IMR-90 (cell line): ENCODE results near the gene GDF15. TPM values are rescaled to one million over a fixed set of nuclear protein-coding genes. Genes with fewer than 3 reads are reported as not detected.

Experiments used
- ATAC-seq: fragments of 200-7000 bp; cut with Tn5 transposase; 2 replicates; pipeline ENCODE4 v1.9.1; 2020; ENCODE audit warnings: low read depth, mild to moderate bottlenecking, moderate library complexity
- BruUV-seq: library from RNA; stranded (reverse); fragments of 400-500 nt; replicated peaks from 2 replicates; lab custom pipeline; 2021; lab: Mats Ljungman, UMichigan
- CTCF ChIA-PET: fragments of 300-600 bp; formaldehyde crosslinking; extraction: SDS; loops from one replicate; lab custom pipeline; 2021; ENCODE audit warnings: antibody characterized with exemption; lab: Yijun Ruan, JAX
- POLR2A ChIA-PET: fragments of 300-600 bp; sonication (Branson Sonifier 250); formaldehyde crosslinking; loops from one replicate; lab custom pipeline; 2022; ENCODE audit warnings: antibody characterized with exemption; ENCODE audit not compliant: unreplicated experiment; lab: Charles Lee
- DNase-seq: peaks from one replicate; pipeline ENCODE4 v3.0.0; 2013
- H2AFZ ChIP-seq: replicated peaks from 2 replicates; pipeline ENCODE3; 2013; ENCODE audit warnings: low read length, mild to moderate bottlenecking; ENCODE audit not compliant: poor library complexity
- H2AK5ac ChIP-seq: 2 replicates; pipeline ENCODE4 v1.6.1; 2013; ENCODE audit warnings: low read depth, low read length, inconsistent platforms
- H2AK9ac ChIP-seq: replicated peaks from 2 replicates; pipeline ENCODE3; 2013; ENCODE audit warnings: mild to moderate bottlenecking, low read depth, low read length, moderate library complexity; ENCODE audit not compliant: poor library complexity
- H2BK120ac ChIP-seq: 2 replicates; pipeline ENCODE4 v1.6.1; 2013; ENCODE audit warnings: low read depth, low read length, inconsistent platforms
- H2BK15ac ChIP-seq: 3 replicates; pipeline ENCODE4 v1.6.1; 2013; ENCODE audit warnings: low read depth, low read length, inconsistent platforms
- H2BK20ac ChIP-seq: 2 replicates; pipeline ENCODE4 v1.6.1; 2013; ENCODE audit warnings: low read depth, mild to moderate bottlenecking, inconsistent platforms, low read length, moderate library complexity
- H2BK5ac ChIP-seq: 2 replicates; pipeline ENCODE4 v1.6.1; 2013; ENCODE audit warnings: mild to moderate bottlenecking, low read depth, low read length, inconsistent platforms; ENCODE audit not compliant: poor library complexity, severe bottlenecking
- H3K14ac ChIP-seq: replicated peaks from 2 replicates; pipeline ENCODE4 v1.6.1; 2013; ENCODE audit warnings: low read depth, low read length, inconsistent platforms
- H3K18ac ChIP-seq: 2 replicates; pipeline ENCODE4 v1.6.1; 2013; ENCODE audit warnings: low read depth, low read length, control low read depth
- H3K23ac ChIP-seq: 2 replicates; pipeline ENCODE4 v1.6.1; 2013; ENCODE audit warnings: low read depth, low read length, inconsistent platforms
- H3K27ac ChIP-seq: 2 replicates; pipeline ENCODE4 v1.5.1; 2013; ENCODE audit warnings: mild to moderate bottlenecking, control low read depth, low read length; ENCODE audit not compliant: insufficient read depth
- H3K27me3 ChIP-seq: 2 replicates; pipeline ENCODE4 v1.6.1; 2013; ENCODE audit warnings: low read length; ENCODE audit not compliant: control insufficient read depth, insufficient read depth
- H3K36me3 ChIP-seq: 2 replicates; pipeline ENCODE4 v1.6.1; 2013; ENCODE audit warnings: low read length, mixed read lengths; ENCODE audit not compliant: control insufficient read depth, insufficient read depth
- H3K4ac ChIP-seq: 2 replicates; pipeline ENCODE4 v1.6.1; 2013; ENCODE audit warnings: low read depth, low read length, inconsistent platforms
- H3K4me1 ChIP-seq: 2 replicates; pipeline ENCODE4 v1.6.1; 2013; ENCODE audit warnings: low read length, mixed read lengths; ENCODE audit not compliant: control insufficient read depth, insufficient read depth
- H3K4me2 ChIP-seq: 2 replicates; pipeline ENCODE4 v1.6.1; 2013; ENCODE audit warnings: low read depth, mild to moderate bottlenecking, control low read depth, low read length, moderate library complexity
- H3K4me3 ChIP-seq: 2 replicates; pipeline ENCODE4 v1.5.1; 2013; ENCODE audit warnings: low read depth, mild to moderate bottlenecking, control low read depth, low read length, moderate library complexity; ENCODE audit not compliant: insufficient read depth
- H3K56ac ChIP-seq: 2 replicates; pipeline ENCODE4 v1.6.1; 2013; ENCODE audit warnings: low read length, inconsistent platforms; ENCODE audit not compliant: insufficient read depth; ENCODE audit errors: extremely low read depth
- H3K79me1 ChIP-seq, 2 experiments: 2 replicates each; pipeline ENCODE4 v1.6.1; 2013; ENCODE audit warnings: low read length in 2 of 2, inconsistent platforms in 1 of 2, low read depth in 1 of 2
- H3K9ac ChIP-seq: 2 replicates; pipeline ENCODE4 v1.6.1; 2013; ENCODE audit warnings: low read depth, low read length, control low read depth
- H3K9me1 ChIP-seq: 2 replicates; pipeline ENCODE4 v1.6.1; 2013; ENCODE audit warnings: low read length, inconsistent platforms; ENCODE audit not compliant: insufficient read depth
- H3K9me3 ChIP-seq: 2 replicates; pipeline ENCODE4 v1.6.1; 2013; ENCODE audit warnings: low read length; ENCODE audit not compliant: control insufficient read depth, insufficient read depth
- H4K20me1 ChIP-seq: 2 replicates; pipeline ENCODE4 v1.6.1; 2013; ENCODE audit warnings: low read length, inconsistent platforms; ENCODE audit not compliant: insufficient read depth
- H4K5ac ChIP-seq: 2 replicates; pipeline ENCODE4 v1.6.1; 2013; ENCODE audit warnings: mild to moderate bottlenecking, low read depth, low read length, control low read depth
- H4K8ac ChIP-seq, 2 experiments: 2 replicates each; pipeline ENCODE4 v1.6.1; 2013; ENCODE audit warnings: low read depth in 2 of 2, low read length in 2 of 2, control low read depth in 1 of 2, inconsistent platforms in 1 of 2
- H4K91ac ChIP-seq: 2 replicates; pipeline ENCODE4 v1.6.1; 2013; ENCODE audit warnings: low read depth, low read length, inconsistent platforms; ENCODE audit not compliant: insufficient read depth
- BHLHE40 ChIP-seq: fragments of 150-350 bp; IDR thresholded peaks from 2 replicates; pipeline ENCODE4 v1.6.1; 2016; ENCODE audit warnings: mild to moderate bottlenecking, low read depth, low read length
- CEBPB ChIP-seq: IDR thresholded peaks from 2 replicates; pipeline ENCODE4 v1.6.1; 2012; ENCODE audit warnings: low read depth, low read length, improper control_type of control experiment
- CHD1 ChIP-seq: IDR thresholded peaks from 2 replicates; pipeline ENCODE4 v1.6.1; 2012; ENCODE audit warnings: low read depth, low read length, improper control_type of control experiment
- CTCF ChIP-seq: conservative IDR thresholded peaks from 2 replicates; pipeline ENCODE4 v1.5.1; 2012; ENCODE audit warnings: mild to moderate bottlenecking, low read depth, low read length, improper control_type of control experiment
- ELK1 ChIP-seq: fragments of 150-350 bp; IDR thresholded peaks from 2 replicates; pipeline ENCODE4 v1.6.1; 2016; ENCODE audit warnings: low read depth, mild to moderate bottlenecking, low read length, moderate library complexity, borderline replicate concordance
- FOS ChIP-seq: fragments of 150-350 bp; IDR thresholded peaks from 2 replicates; pipeline ENCODE4 v1.6.1; 2016; ENCODE audit warnings: low read depth, low read length
- MAFK ChIP-seq: IDR thresholded peaks from 2 replicates; pipeline ENCODE4 v1.6.1; 2012; ENCODE audit warnings: low read depth, low read length, improper control_type of control experiment
- MAZ ChIP-seq: IDR thresholded peaks from 2 replicates; pipeline ENCODE4 v1.6.1; 2012; ENCODE audit warnings: low read depth, mild to moderate bottlenecking, low read length, improper control_type of control experiment, moderate library complexity, borderline replicate concordance
- MXI1 ChIP-seq: IDR thresholded peaks from 2 replicates; pipeline ENCODE4 v1.6.1; 2012; ENCODE audit warnings: low read depth, mild to moderate bottlenecking, low read length, moderate library complexity, borderline replicate concordance
- NFE2L2 ChIP-seq: fragments of 150-350 bp; IDR thresholded peaks from 2 replicates; pipeline ENCODE4 v1.6.1; 2016; ENCODE audit warnings: low read depth, mild to moderate bottlenecking, low read length
- POLR2A ChIP-seq: IDR thresholded peaks from 2 replicates; pipeline ENCODE4 v1.6.1; 2012; ENCODE audit warnings: mild to moderate bottlenecking, low read depth, low read length
- RAD21 ChIP-seq: IDR thresholded peaks from 2 replicates; pipeline ENCODE4 v1.6.1; 2012; ENCODE audit warnings: low read length, improper control_type of control experiment
- RCOR1 ChIP-seq: IDR thresholded peaks from 2 replicates; pipeline ENCODE4 v1.6.1; 2012; ENCODE audit warnings: mild to moderate bottlenecking, low read length, improper control_type of control experiment; ENCODE audit not compliant: insufficient replicate concordance
- RFX5 ChIP-seq: IDR thresholded peaks from 2 replicates; pipeline ENCODE4 v1.8.0; 2012; ENCODE audit warnings: low read depth, mild to moderate bottlenecking, low read length, moderate library complexity
- SMC3 ChIP-seq: fragments of 150-350 bp; IDR thresholded peaks from 2 replicates; pipeline ENCODE4 v1.6.1; 2016; ENCODE audit warnings: low read depth, mild to moderate bottlenecking, antibody characterized with exemption, low read length, moderate library complexity
- USF2 ChIP-seq: fragments of 150-350 bp; IDR thresholded peaks from 2 replicates; pipeline ENCODE4 v1.6.1; 2017; ENCODE audit warnings: mild to moderate bottlenecking, antibody characterized with exemption, low read length, low read depth
- WGBS, 2 experiments: methylation state at CpG; one replicate each; pipeline versions ENCODE4 v1.1.5 to v1.1.7; 2013; ENCODE audit warnings: missing lambda C conversion rate in 2 of 2; ENCODE audit not compliant: insufficient read length in 1 of 2; ENCODE audit errors: extremely low coverage in 2 of 2; 5-methylcytosine and 5-hydroxymethylcytosine counted together
- dilution Hi-C: fragments of 300-500 bp; cut with HindIII; formaldehyde crosslinking; loops from one replicate; pipeline ENCODE4 v1.14.3; 2018; ENCODE audit warnings: low sequenced_read_pairs; ENCODE audit not compliant: unreplicated experiment
- in situ Hi-C: fragments of 300-500 bp; cut with MboI; formaldehyde crosslinking; loops from 3 replicates; pipeline ENCODE4 v1.14.3; 2019; ENCODE audit warnings: low sequenced_read_pairs, inconsistent platforms, mixed read lengths
- intact Hi-C: fragments of 100-400 bp; cut with micrococcal nuclease; formaldehyde crosslinking; loops from 2 replicates; pipeline ENCODE4 v1.10.0; 2022
- polyA plus RNA-seq, 3 experiments: library from polyadenylated mRNA; depleted of rRNA; stranded (reverse); fragments of >200 nt; gene quantifications; 2 replicates each; pipeline ENCODE4 v1.2.3, GENCODE V29; 2012; ENCODE audit warnings: low replicate concordance in 1 of 3
- total RNA-seq: library from RNA; depleted of rRNA; stranded (reverse); fragments of >200 nt; gene quantifications from 2 replicates; pipeline ENCODE4 v1.2.3, GENCODE V29; 2012

GDF15 gene
- total and polyA plus RNA-seq, 2 of the 4 experiments (the other 2 are of a cell fraction), result 5.6 to 49.8 TPM

GRCh38 chr19:18342090-18342632 is 43.8 kb upstream of the GDF15 start:
- no peak overlapping the region for H3K23ac ChIP-seq
- peaks cover 4% of the 10 kb centered on the region; the same call in 1 of the 2 replicates for H4K20me1 ChIP-seq
- DNase-seq (no peak), ATAC-seq (no peak)
- POLR2A ChIA-PET, result interaction anchor here (0.6 kb wide), 1 partner anchor 56 kb away, joined by 6 read pairs; no protein-coding TSS in a partner anchor
- no peak overlapping the region for H2BK15ac ChIP-seq
- CTCF ChIA-PET, result no interaction called here
- TF ChIP-seq MAZ (no peak), RFX5 (no peak), CEBPB (no peak), CHD1 (no peak), NFE2L2 (no peak), ELK1 (no peak), CTCF (no peak), USF2 (no peak), RAD21 (no peak), MXI1 (no peak), BHLHE40 (no peak), MAFK (no peak), FOS (no peak), RCOR1 (no peak), POLR2A (no peak), SMC3 (no peak)
- H3K14ac ChIP-seq, result no peak overlapping the region
- no peak overlapping the region for H3K18ac ChIP-seq
- H3K79me1 ChIP-seq, result peaks cover 0 to 18% of the 10 kb centered on the region in 2 experiments; a peak in 3 of 4 replicates
- H3K4ac ChIP-seq, result no peak overlapping the region
- H2BK20ac ChIP-seq, result no peak overlapping the region
- peaks cover 2% of the 10 kb centered on the region; the same call in 1 of the 2 replicates for H3K36me3 ChIP-seq
- no peak overlapping the region for H3K4me3 ChIP-seq
- H3K9ac ChIP-seq, result no peak overlapping the region
- H4K8ac ChIP-seq, result no peak overlapping the region
- no peak overlapping the region for H3K56ac ChIP-seq
- peaks cover 12% of the 10 kb centered on the region for H3K4me1 ChIP-seq
- H2AK9ac ChIP-seq, result no peak overlapping the region
- no peak overlapping the region for H4K5ac ChIP-seq
- no peak overlapping the region for H2BK120ac ChIP-seq
- H3K27me3 ChIP-seq, result no peaks in the 10 kb centered on the region
- intact Hi-C loops (no loop called here), in situ Hi-C loops (no loop called here), dilution Hi-C loops (no loop called here)
- H3K4me2 ChIP-seq, result no peak overlapping the region
- H3K9me1 ChIP-seq, result peaks cover 4% of the 10 kb centered on the region; the same call in 1 of the 2 replicates
- H3K27ac ChIP-seq, result no peak overlapping the region
- 83% methylated on average over 3 of the region's 8 CpGs; no CpG with 5 or more reads in 1 of the 2 experiments for WGBS, 2 experiments
- no peak overlapping the region for H2BK5ac ChIP-seq
- H3K9me3 ChIP-seq, result no peaks in the 10 kb centered on the region
- H2AK5ac ChIP-seq, result 0 out of 2 replicates have a peak overlapping the region, but pooled peaks have one; percentile 15
- no TSS peak for BruUV-seq
- H2AFZ ChIP-seq, result no peak overlapping the region
- no peak overlapping the region for H4K91ac ChIP-seq
